ENCODE data around the gene TXLNB. TPM values are rescaled to one million over a fixed set of nuclear protein-coding genes. Genes with fewer than 3 reads are reported as not detected.
"Not testable (repeated sequence)": the region's sequence is repeated elsewhere in the genome, so short reads cannot be mapped to it uniquely, and the experiment has no call there.

The TXLNB gene
- total RNA-seq, 4 donors from 2014 or later: 0.26 to 2.5 (median 1.9) TPM

DNA sequence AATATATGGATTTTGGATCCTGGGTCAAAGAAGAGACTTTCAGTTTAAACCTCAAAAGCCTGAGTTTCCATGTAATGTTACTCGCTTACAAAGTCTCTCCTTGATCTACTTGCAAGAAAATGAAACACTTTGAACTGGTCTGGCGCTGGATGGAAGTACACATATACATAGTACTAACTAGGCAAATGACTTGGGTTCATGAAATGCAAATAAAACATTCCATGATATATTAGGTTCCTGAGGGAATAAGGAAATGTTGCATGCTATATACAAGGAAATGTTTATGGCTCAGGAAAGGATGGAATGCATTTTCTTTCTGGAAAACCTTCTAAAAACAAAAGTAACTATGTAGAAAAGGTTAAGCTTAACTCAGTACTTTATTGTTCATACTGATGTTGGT, 11.4 kb upstream of the TXLNB start:
- no peak overlapping the region for H3K27ac ChIP-seq

DNA sequence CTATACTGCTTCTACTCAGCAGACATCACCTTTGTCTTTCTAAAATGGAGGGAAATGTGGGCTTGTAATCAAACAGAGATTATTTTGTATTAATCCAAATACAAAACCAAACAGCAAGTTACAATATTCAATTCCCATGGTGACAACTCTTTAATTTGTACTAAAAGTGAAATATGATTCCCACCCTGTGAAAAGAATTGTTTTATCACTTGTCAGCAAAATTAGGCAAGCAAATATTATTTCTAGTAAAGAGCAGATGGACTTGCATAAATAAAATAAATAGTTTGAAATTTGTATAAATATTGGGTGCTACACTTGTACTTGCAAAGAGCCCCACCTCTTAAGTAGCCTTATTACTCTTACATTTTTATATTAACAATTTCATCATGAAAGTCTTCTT, 6.1 kb upstream of the TXLNB start:
- Histone ChIP-seq H3K9me3 (no peaks in the 10 kb centered on the region), H3K4me3 (no peak overlapping the region), H3K4me1 (no peaks in the 10 kb centered on the region), H3K36me3 (no peaks in the 10 kb centered on the region), H3K27ac (no peak overlapping the region), H3K27me3 (no peaks in the 10 kb centered on the region)
- no peak for TF ChIP-seq POLR2A (IDR thresholded peaks at IDR 0.05)
- no peak for TF ChIP-seq CTCF (IDR thresholded peaks at IDR 0.05)
- intact Hi-C loops (cut with DNase I; ENCODE audit: low total_unique reads): no loop called here
- no peak for DNase-seq

More for the DNA sequence above, 11.4 kb upstream of the TXLNB start:
- no peak for DNase-seq
- Histone ChIP-seq H3K27me3 (no peaks in the 10 kb centered on the region), H3K9me3 (no peaks in the 10 kb centered on the region), H3K4me1 (no peaks in the 10 kb centered on the region), H3K36me3 (no peaks in the 10 kb centered on the region), H3K4me3 (no peak overlapping the region)
- TF ChIP-seq POLR2A (IDR thresholded peaks at IDR 0.05): no peak
- TF ChIP-seq CTCF (IDR thresholded peaks at IDR 0.05): no peak
- intact Hi-C loops (cut with DNase I; ENCODE audit: low total_unique reads): no loop called here

GRCh38 chr6:139296927-139297326, 5.1 kb upstream of the TXLNB start:
- Histone ChIP-seq H3K4me3 (no peak overlapping the region), H3K9me3 (no peaks in the 10 kb centered on the region), H3K27ac (no peak overlapping the region), H3K4me1 (no peaks in the 10 kb centered on the region), H3K36me3 (no peaks in the 10 kb centered on the region), H3K27me3 (no peaks in the 10 kb centered on the region)
- intact Hi-C loops (cut with DNase I; ENCODE audit: low total_unique reads): no loop called here
- no peak for DNase-seq
- TF ChIP-seq POLR2A (IDR thresholded peaks at IDR 0.05) (no peak), CTCF (IDR thresholded peaks at IDR 0.05) (no peak)

DNA sequence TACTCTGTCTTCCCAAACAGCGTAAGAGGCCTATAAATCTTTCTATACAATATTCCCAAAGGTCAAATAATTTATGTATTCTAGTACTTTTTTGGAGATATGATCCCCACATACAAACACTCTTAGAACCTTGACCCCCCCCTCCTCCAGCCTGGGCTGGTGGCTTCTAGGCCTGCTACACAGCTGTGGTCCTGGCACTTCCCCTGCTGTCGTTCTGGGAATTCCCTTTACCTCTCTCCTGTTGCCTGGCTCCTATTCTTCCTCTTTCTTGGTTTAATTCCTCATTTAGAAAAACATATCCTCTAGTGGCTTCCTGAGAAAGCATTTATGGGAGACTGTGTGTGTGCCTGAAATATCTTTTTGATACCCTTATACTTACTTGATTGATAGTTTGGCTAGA, 4.1 kb upstream of the TXLNB start:
- TF ChIP-seq CTCF (IDR thresholded peaks at IDR 0.05): no peak
- TF ChIP-seq POLR2A (IDR thresholded peaks at IDR 0.05): no peak
- Histone ChIP-seq H3K27me3 (no peaks in the 10 kb centered on the region), H3K4me3 (no peak overlapping the region), H3K27ac (no peak overlapping the region), H3K4me1 (peaks cover 0 to 5% of the 10 kb centered on the region in 2 donors), H3K9me3 (no peaks in the 10 kb centered on the region), H3K36me3 (no peaks in the 10 kb centered on the region)
- DNase-seq: no peak
- intact Hi-C loops (cut with DNase I; ENCODE audit: low total_unique reads): no loop called here

DNA sequence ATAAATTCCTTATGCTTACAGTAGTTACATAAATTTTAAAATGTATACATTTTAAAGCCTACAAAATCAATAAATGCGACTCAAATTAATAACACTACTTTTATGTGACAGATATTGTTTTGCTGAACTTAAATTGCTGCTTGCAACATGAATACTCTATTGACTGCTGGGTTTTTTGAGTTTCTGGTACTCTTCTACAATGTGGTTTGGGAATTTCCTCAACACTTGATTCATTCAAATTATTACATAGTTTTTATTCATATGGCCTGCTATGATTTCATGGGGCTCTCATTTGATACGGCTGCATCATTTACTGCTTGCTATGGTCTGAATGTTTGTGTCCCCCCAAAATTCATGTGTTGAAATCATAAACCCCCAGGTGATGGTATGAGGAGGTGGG, 2.3 kb upstream of the TXLNB start:
- no peak for DNase-seq
- Histone ChIP-seq H3K27me3 (no peaks in the 10 kb centered on the region), H3K27ac (no peak overlapping the region), H3K4me3 (no peak overlapping the region), H3K9me3 (no peaks in the 10 kb centered on the region), H3K4me1 (peaks cover 0 to 5% of the 10 kb centered on the region in 2 donors), H3K36me3 (no peaks in the 10 kb centered on the region)
- intact Hi-C loops (cut with DNase I; ENCODE audit: low total_unique reads): no loop called here
- no peak for TF ChIP-seq CTCF (IDR thresholded peaks at IDR 0.05)
- no peak for TF ChIP-seq POLR2A (IDR thresholded peaks at IDR 0.05)

DNA sequence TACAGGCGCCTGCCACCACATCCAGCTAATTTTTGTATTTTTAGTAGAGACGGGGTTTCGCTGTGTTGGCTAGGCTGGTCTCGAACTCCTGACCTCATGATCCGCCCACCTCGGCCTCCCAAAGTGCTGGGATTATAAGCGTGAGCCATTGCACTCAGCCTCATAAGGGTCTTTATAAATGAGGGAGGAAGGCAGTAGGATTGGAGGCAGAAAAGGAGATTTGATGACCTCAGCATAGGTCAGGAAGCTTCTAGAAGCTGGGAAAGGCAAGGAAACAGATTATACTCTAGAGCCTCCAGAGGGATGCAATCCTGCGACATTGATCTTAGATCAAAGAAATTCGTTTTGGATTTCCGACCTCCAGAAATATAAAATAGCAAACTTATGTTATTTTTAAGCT, 1.4 kb upstream of the TXLNB start:
- DNase-seq; intact Hi-C loops (cut with DNase I; ENCODE audit: low total_unique reads): not testable (repeated sequence)
- H3K27ac ChIP-seq: peak overlapping the region in 1 of 2 donors; percentile 80

More for the DNA sequence above, 1.4 kb upstream of the TXLNB start:
- not testable (repeated sequence) for H3K9me3 ChIP-seq, H3K27me3 ChIP-seq, H3K4me1 ChIP-seq, H3K36me3 ChIP-seq, H3K4me3 ChIP-seq
